ENCODE measurements around the gene FASTK. TPM values are rescaled to one million over a fixed set of nuclear protein-coding genes. Genes with fewer than 3 reads are reported as not detected.
A peak's percentile ranks its signal among the peaks of the same experiment; 100 is the strongest.

The FASTK gene
- total RNA-seq, 4 donors from 2014 or later, result 69.9 to 139 (median 79.7) TPM

GRCh38 chr7:151040616-151041375 is 39.8 kb downstream of the FASTK start:
- WGBS, 2 donors, result 87% methylated on average over 29 to 30 of the region's 30 CpGs
- TF ChIP-seq POLR2A (IDR thresholded peaks at IDR 0.05), result no peak
- no peak for TF ChIP-seq EP300 (IDR thresholded peaks at IDR 0.05)
- peaks cover 0 to 81% (median 0%) of the 10 kb centered on the region in 3 donors for H3K36me3 ChIP-seq
- no peaks in the 10 kb centered on the region for H3K27me3 ChIP-seq
- H3K4me1 ChIP-seq, result peaks cover 0 to 19% (median 9%) of the 10 kb centered on the region in 4 donors
- no peaks in the 10 kb centered on the region for H3K9me3 ChIP-seq
- no peak overlapping the region for H3K27ac ChIP-seq
- DNase-seq (ENCODE audit: low spot score in 2 of 2), result no peak
- H3K4me3 ChIP-seq, result no peak overlapping the region

GRCh38 chr7:151039850-151040548 is 40.6 kb downstream of the FASTK start:
- peaks cover 0 to 24% (median 9%) of the 10 kb centered on the region in 4 donors for H3K4me1 ChIP-seq
- no peaks in the 10 kb centered on the region for H3K27me3 ChIP-seq
- no peak overlapping the region for H3K27ac ChIP-seq
- H3K4me3 ChIP-seq, result no peak overlapping the region
- no peaks in the 10 kb centered on the region for H3K9me3 ChIP-seq
- no peak for DNase-seq (ENCODE audit: low spot score in 2 of 2)
- peaks cover 0 to 81% (median 0%) of the 10 kb centered on the region in 3 donors for H3K36me3 ChIP-seq
- 68% methylated on average over 17 to 18 of the region's 18 CpGs for WGBS, 2 donors
- TF ChIP-seq CTCF (IDR thresholded peaks at IDR 0.05) (no peak), POLR2A (IDR thresholded peaks at IDR 0.05) (no peak), EP300 (IDR thresholded peaks at IDR 0.05) (no peak)

GRCh38 chr7:151038951-151039849 is 41.4 kb downstream of the FASTK start:
- TF ChIP-seq EP300 (IDR thresholded peaks at IDR 0.05) (peak in 1 of 2 donors; percentile 45), POLR2A (IDR thresholded peaks at IDR 0.05) (no peak)
- DNase-seq (ENCODE audit: low spot score in 2 of 2), result peak; percentile 23 to 45
- H3K27ac ChIP-seq, result peak overlapping the region in 2 of 4 donors; percentile 20 to 70
- WGBS, 2 donors, result 38 to 40% methylated on average over 10 to 12 of the region's 12 CpGs
- H3K36me3 ChIP-seq, result peaks cover 0 to 81% (median 0%) of the 10 kb centered on the region in 3 donors
- peaks cover 0 to 27% (median 9%) of the 10 kb centered on the region in 4 donors for H3K4me1 ChIP-seq
- H3K9me3 ChIP-seq, result no peaks in the 10 kb centered on the region
- no peak overlapping the region for H3K4me3 ChIP-seq
- no peaks in the 10 kb centered on the region for H3K27me3 ChIP-seq

DNA sequence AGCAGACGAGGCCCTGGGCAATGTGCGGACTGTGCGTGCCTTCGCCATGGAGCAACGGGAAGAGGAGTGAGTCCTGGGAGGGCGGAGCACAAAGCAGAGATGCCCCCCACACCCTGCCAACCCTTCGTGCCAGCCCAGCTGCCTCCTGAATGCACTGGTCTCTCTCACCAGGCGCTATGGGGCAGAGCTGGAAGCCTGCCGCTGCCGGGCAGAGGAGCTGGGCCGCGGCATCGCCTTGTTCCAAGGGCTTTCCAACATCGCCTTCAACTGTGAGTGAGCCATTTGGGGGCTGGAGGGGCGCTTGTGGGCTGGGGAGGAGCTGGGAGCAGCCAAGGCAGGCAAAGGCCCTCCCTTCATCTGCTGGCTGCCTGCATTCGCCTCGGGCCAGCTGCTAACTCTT is 44.7 kb downstream of the FASTK start:
- H3K27me3 ChIP-seq, result no peaks in the 10 kb centered on the region
- H3K9me3 ChIP-seq, result no peaks in the 10 kb centered on the region
- H3K27ac ChIP-seq, result peak overlapping the region in 1 of 4 donors; percentile 73
- no peak overlapping the region for H3K4me3 ChIP-seq
- DNase-seq (ENCODE audit: low spot score in 2 of 2), result no peak
- peaks cover 0 to 79% (median 0%) of the 10 kb centered on the region in 3 donors for H3K36me3 ChIP-seq
- 91 to 93% methylated on average over 8 to 17 of the region's 17 CpGs for WGBS, 2 donors
- TF ChIP-seq CTCF (IDR thresholded peaks at IDR 0.05) (no peak), EP300 (IDR thresholded peaks at IDR 0.05) (no peak), POLR2A (IDR thresholded peaks at IDR 0.05) (no peak)
- H3K4me1 ChIP-seq, result peaks cover 0 to 27% (median 9%) of the 10 kb centered on the region in 4 donors

DNA sequence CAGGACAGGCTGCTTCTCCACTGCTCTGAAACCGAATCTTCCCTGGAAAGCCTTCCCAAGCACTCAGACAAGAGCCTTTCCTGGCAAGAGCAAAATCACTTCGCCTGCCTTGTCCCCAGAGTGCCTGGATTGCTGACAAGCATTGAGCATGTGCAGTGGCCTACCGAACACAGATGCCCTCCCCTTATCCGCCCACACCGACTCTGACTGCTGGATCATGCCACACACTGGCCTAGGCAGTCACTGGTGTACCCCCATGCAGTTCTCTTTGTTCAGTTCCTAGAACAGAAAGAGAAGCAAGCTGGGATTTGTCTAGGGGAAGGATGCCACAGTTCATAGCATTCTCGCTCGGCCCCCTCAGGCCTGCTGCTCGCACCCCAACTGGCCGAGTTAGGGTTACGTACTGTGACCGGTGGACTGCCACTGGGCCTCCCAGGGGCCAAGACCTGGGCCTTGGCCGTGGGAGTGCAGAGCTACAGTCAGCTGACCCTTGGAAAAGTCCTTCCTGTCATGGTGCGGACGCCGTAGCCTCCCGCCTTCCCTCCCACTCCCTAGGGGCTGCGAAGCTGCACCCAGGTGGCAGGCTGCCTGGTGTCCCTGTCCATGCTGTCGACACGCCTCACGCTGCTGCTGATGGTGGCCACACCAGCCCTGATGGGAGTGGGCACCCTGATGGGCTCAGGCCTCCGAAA is 45.4 kb downstream of the FASTK start:
- H3K27me3 ChIP-seq, result no peaks in the 10 kb centered on the region
- TF ChIP-seq CTCF (IDR thresholded peaks at IDR 0.05) (no peak), POLR2A (IDR thresholded peaks at IDR 0.05) (no peak), EP300 (IDR thresholded peaks at IDR 0.05) (no peak)
- H3K4me1 ChIP-seq, result peaks cover 0 to 27% (median 9%) of the 10 kb centered on the region in 4 donors
- no peaks in the 10 kb centered on the region for H3K9me3 ChIP-seq
- peaks cover 0 to 81% (median 0%) of the 10 kb centered on the region in 3 donors for H3K36me3 ChIP-seq
- H3K4me3 ChIP-seq, result no peak overlapping the region
- 62 to 74% methylated on average over 12 to 19 of the region's 21 CpGs for WGBS, 2 donors
- no peak for DNase-seq (ENCODE audit: low spot score in 2 of 2)
- H3K27ac ChIP-seq, result peak overlapping the region in 3 of 4 donors; percentile 4 to 73 (median 67)
